ENCODE results near the gene TESK2.

- no peak for TF ChIP-seq CTCF (conservative IDR thresholded peaks at IDR 0.05; ENCODE audit: low read length)
- no peak for TF ChIP-seq EZH2phosphoT487 (IDR thresholded peaks at IDR 0.05; ENCODE audit: borderline replicate concordance, low read depth, low read length)
These were observed 146.5 kb downstream of the TESK2 start for GRCh38 chr1:45344499-45344898.

Data from OCI-LY7 (cell line).